OCI-M2 (cell line): ENCODE data around the gene SLC30A10.
"Not testable (repeated sequence)": the region's sequence is repeated elsewhere in the genome, so short reads cannot be mapped to it uniquely, and the experiment has no call there.

Experiments used
- DNase-seq: peaks from one replicate; lab custom pipeline; 2025; ENCODE audit not compliant: unreplicated experiment; lab: John Stamatoyannopoulos, UW

SLC30A10 gene

DNA sequence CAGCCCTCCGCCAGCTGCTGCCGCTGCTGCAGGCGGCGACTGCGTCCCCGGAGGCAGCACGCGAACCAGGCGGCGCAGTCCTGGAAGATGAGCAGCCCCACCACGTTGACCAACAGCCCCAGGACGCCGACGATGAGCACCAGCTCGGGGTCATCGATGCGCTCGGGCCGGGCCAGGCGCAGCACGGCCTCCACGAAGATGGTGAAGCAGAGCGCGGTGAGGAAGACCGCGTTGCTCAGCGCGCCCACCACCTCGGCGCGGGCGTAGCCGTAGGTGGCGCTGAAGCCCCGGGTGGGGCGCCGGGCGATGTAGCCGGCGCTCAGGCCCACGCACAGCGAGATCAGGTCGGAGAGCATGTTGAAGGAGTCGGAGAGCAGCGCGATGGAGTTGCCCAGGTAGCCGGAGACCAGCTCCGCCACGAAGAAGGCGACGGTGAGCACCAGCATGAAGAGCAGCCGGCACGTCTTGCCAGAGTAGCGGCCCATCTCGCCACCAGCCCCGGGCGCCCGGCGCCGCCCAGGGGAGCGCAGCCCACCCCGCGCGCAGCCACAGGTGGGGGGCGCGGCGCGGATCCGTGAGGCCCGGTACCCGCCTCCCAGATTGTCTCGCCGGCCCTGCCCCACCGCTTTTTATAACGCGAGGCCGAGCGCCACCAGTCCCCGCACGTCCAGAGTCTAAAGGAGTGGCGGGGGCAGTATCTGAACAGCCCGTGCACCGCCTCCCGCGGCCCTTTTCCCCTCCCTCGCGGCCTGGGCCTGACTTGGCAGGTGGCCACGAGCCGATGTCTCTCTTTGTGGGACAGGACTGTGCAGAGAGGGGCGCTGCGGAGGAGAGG, at the start of gene SLC30A10:
TSS of gene SLC30A10 (minus strand) at position 602 of the 835 bp plus-strand sequence. CDS start at position 485, 117 bp downstream.
- no peak for DNase-seq

DNA sequence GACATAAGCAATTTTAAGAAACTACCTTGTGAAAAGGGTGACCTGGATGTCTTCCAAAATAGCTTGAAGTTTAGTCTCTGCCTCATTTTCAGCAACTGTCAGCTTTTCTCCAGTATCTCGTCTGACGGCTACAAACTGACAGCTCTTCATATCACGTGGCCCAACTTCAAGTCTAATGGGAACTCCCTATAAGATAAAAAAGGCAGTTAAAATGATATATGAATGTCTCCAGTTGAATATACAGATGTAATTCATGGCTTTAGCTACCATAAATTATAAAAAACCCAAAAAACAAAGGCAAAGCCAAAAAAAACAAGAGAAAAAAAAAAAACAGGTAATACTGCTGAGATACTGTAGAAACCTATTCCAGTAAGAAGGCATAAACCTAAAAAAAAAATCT, 44.9 kb upstream of the SLC30A10 start:
- no peak for DNase-seq

- DNase-seq = no peak
Observed at GRCh38 chr1:219967361-219967760, 39.0 kb upstream of the SLC30A10 start.

GRCh38 chr1:219966071-219966349, 37.7 kb upstream of the SLC30A10 start:
- no peak for DNase-seq

GRCh38 chr1:219965285-219966070, 37.1 kb upstream of the SLC30A10 start:
- DNase-seq = no peak

DNA sequence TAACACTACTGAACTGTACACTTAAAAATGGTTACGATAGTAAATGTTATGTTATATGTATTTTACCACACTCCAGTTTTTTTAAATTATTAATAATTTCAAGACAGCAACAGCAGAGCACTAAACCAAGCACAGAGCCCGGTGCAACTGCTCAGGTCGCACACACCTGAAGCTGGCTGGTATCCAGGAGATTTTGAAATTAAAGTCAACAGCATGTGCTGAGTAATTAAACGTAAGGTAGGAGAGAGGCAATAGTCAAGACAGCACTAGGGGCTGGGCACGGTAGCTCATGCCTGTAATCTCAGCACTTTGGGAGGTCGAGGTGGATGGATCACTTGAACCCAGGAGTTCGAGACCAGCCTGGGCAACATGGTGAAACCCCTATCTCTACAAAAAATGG, 35.1 kb upstream of the SLC30A10 start:
- DNase-seq = no peak

- DNase-seq = no peak
Observed at GRCh38 chr1:219961684-219962083, 33.3 kb upstream of the SLC30A10 start.

DNA sequence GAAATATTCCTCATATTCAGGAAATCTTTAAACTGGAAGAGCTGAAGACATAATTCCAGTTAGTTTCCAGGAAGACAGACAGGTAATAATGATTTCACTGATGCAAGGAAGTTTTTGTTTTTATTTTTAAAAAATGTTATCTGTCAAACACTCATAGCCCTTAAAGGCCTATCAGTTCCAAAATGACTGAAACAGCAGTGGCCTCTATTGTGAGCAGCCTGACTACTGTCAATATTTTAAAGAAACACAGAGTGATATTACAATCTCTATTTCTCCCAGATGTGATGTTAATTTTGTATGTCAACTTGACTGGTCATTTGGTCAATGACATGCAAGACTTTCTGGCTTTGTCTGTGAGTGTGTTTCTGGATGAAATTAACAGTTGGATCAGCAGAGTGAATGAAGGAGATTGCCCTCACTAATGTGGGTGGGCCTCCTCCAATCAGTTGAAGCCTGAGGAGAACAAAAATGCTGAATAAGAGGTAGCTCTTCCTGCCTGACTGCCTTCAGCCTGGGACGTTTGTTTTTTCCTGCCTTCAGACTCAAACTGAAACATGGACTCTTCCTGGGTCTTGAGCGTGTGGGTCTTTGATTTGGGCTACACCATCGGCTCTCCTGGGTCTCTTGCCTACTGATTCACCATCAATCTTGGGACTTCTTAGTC, 31.3 kb upstream of the SLC30A10 start:
- DNase-seq = no peak

GRCh38 chr1:219958875-219959417, 30.6 kb upstream of the SLC30A10 start:
- DNase-seq = no peak

- no peak for DNase-seq
Observed at GRCh38 chr1:219954736-219955421, 26.5 kb upstream of the SLC30A10 start.

- no peak for DNase-seq
Observed at GRCh38 chr1:219954052-219954451, 25.7 kb upstream of the SLC30A10 start.

GRCh38 chr1:219952361-219952760, 24.0 kb upstream of the SLC30A10 start:
- DNase-seq = no peak

DNA sequence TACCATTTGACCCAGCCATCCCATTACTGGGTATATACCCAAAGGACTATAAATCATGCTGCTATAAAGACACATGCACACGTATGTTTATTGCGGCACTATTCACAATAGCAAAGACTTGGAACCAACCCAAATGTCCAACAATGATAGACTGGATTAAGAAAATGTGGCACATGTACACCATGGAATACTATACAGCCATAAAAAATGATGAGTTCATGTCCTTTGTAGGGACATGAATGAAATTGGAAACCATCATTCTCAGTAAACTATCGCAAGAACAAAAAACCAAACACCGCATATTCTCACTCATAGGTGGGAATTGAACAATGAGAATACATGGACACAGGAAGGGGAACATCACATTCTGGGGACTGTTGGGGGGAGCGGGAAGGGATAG, 20.9 kb upstream of the SLC30A10 start:
- not testable (repeated sequence) for DNase-seq

- DNase-seq = not testable (repeated sequence)
Observed at GRCh38 chr1:219948766-219949165, 20.4 kb upstream of the SLC30A10 start.

- DNase-seq = no peak
Observed at GRCh38 chr1:219945795-219946194, 17.4 kb upstream of the SLC30A10 start.

DNA sequence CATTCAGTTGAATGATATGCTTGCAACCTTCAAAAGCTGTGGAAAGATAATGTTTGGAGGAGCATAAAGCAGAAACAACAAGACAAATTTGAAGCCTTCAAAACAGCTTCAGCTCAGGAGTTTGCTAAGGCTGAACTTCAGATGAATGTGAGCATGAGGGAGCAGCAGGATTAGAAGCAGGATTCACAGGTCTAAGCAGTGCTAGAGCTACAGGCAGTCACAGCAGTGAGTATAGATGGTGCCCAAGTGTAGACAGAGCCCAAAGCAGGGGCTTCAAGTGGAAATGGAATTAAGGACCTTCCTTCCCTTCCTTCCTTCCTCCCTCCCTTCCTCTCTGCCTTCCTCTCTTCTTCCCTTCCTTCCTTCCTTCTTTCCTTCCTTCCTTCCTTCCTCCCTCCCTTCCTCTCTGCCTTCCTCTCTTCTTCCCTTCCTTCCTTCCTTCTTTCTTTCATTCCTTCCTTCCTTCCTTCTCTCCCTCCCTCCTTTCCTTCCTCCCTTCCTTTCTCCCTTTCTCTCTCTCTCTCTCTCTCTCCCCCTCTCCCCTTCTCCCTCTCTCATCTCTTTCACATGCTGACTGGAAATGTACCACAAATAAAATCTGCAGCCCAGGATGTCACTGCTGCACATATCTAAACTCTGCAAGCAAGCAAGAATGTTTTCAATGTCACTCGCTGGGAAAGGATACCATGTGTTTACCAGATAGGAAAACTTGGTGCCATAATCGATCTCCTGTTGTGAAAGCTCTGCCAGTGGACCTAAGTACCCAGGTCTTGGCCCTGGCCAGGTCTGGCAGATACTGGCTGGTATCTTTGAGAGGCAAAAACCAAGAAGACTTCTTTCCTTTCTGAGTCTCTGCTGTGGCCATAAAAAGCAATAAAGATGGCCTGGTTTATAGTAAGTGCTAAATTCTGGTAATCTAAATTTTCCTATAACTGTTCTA, 13.1 kb upstream of the SLC30A10 start:
- DNase-seq = no peak

GRCh38 chr1:219940707-219941106, 12.3 kb upstream of the SLC30A10 start:
- no peak for DNase-seq

DNA sequence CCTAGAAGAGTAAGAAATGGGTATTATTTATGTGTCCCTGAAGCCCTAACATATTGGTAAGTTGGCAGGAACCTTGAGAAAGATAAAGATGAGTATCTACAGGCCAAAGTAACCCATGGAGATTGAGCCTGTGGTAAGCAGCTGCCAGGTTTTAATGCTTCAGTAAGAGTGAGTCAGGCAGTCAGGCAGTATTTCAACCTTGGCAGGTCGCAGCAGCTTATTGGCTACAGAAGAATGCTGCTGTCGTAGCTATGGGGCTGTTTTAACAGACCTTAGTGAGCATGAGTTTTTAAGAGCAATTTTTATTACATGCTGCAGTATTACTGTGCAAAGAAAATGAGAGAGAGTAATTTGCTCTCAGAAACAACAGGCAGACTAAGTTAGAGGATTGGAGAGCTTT, 10.3 kb upstream of the SLC30A10 start:
- DNase-seq = no peak

DNA sequence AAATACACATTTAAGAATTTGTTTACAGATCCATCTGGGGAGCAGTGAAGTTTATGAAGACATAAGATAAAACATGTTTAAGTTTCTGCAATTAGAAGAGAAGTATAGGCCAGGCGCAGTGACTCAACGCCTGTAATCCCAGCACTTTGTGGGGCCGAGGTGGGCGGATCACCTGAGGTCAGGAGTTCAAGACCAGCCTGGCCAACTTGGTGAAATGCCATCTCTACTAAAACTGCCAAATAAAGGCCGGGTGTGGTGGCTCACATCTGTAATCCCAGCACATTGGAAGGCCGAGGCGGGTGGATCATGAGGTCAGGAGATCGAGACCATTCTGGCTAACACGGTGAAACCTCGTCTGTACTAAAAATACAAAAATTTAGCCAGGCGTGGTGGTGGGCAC, 5.4 kb upstream of the SLC30A10 start:
- DNase-seq = not testable (repeated sequence)

- no peak for DNase-seq
Observed at GRCh38 chr1:219931033-219931432, 2.7 kb upstream of the SLC30A10 start.
